GM21390 (cell line): ENCODE measurements around the gene C4orf51.
A peak's percentile ranks its signal among the peaks of the same experiment; 100 is the strongest.

Experiments used
- ATAC-seq: cut with Tn5 transposase; IDR thresholded peaks from one replicate; pipeline ENCODE4 v1.9.1; 2021; ENCODE audit not compliant: unreplicated experiment

The C4orf51 gene

DNA sequence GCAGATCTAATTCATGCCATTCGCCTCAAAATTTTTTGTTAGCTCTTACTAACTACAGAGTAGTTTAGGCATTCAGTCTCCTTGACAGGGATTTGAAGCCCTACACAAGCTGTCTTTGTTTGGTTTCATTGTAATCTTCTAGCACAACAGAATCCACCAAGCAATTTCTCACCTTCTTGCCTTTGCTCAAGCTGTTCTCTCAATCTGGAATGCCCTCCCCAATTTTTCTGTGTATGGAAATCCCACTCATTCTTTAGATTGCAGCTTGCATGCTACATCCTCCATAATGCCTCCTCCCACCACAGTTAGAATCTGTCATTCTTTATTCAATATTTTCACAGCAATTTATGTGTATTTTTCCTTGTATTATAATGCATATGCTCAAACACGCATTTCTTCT, 63.7 kb downstream of the C4orf51 start:
- ATAC-seq: no peak

DNA sequence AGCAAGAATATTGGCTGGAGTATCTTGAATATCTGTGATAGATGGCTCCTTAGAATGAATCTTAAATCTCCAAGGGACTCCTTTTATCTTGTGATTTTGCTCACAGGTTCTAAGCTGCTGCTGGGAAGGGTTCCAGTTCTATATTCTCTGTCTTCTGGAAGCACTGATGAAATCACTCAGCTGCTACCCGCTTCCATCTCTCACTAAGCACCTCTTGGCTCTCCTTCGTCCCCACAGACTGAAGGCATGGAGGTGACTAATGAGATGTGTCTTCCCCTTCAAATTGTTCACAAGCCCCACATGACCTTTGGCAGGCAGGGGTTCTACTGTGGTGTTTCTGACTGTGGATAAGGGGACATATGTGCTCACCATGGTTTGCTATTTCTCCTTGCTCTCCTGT, 75.9 kb downstream of the C4orf51 start:
- ATAC-seq: no peak

DNA sequence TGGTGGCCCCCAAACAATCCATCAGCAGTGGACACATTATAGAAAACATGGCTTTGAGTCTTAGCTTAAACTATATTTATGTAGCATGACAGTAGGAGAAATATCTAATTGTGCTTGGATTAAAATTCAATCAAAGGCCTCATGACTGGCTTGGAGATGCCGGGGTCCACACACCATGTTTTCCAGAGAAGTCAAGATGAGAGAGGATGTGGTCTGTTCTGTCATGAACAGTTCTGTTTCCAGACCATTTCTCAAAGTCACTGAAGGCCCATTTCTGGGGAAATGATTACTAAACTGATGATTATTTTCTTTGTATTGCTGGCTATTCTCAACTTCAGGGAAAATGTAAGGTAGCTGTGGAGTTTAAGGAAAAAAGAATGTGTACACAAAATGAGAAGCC, 76.3 kb downstream of the C4orf51 start:
- no peak for ATAC-seq

DNA sequence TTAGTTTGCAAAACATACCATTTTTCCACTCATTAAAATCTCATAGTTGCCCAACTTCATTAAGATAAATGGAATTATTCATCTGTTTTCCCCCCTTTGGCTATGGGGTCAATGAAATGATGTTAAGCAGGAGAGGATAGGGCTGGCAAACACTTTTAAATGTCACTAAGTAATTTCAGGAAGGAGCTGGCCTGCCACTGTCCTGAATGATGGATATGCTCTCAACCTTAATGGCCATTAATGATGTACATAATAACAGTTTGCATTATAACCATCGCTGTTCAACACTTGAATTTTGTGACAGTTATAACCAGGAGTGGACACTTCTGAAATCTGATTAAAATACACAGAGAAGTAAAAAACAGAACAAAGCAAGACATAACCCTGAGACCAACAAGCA, 77.2 kb downstream of the C4orf51 start:
- no peak for ATAC-seq

DNA sequence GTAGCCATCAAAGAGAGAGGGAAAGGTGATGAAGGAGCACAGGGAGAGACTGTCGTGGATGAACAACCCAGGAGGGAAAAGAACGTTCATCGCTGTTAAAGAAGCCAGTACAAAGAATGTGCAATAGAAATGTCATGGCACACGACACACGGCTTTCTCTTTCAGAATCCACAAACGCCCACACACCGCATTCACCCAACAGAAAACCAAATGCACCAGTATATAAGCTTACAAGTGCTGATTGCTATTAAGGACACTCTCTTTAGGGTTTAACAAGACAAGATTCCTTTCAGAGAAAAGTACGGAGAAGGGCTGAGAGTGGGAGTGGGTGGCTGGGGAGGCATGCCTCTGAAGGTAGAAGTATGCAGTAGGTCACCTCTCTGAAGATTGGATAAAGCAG, 80.2 kb downstream of the C4orf51 start:
- no peak for ATAC-seq

DNA sequence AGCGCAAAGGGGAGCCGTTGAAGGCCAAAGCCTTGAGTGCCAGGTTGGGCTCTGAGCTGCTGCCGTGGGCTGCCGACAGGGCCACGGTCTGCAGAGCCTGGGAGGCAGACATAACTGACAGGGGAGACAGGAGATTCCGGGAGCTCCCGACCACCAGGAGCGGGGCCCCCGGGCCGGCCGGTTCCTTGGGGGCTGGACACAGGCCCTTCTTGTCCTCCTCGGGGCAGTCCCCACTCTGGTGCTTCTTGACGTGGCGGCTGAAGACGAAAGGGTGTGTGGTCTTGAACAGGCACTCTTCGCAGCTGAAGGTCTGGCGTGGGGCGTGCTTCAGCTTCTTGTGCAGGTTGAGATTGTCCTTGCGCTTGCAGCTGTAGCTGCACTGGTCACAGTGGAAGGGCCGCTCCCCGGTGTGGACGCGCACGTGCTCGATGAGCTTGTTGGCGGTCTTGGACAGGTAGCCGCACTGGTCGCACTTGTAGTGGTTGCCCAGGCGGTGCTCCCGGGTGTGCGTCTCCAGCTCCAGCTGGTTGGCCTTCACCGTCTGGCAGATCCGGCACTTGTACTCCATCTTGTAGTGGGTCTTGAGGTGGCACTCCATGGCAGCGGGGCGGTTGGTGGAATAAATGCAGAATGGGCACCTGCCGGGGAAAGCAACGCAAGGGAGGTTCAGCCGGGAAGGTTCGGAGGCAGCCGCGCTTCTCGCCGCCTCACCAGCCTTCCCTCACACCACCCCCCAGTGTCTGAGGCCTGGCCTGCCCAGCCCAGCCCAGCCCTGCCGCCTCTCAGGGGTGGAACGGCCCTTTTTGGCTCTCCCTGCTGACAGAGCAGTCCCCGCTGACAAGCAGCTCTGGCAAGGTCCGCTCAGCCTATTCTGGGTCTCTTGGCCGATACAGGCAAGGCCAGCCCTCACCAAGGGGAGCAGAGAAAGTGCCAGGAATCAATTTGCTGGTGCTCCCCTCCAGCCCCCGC, 81.3 kb downstream of the C4orf51 start:
- no peak for ATAC-seq

DNA sequence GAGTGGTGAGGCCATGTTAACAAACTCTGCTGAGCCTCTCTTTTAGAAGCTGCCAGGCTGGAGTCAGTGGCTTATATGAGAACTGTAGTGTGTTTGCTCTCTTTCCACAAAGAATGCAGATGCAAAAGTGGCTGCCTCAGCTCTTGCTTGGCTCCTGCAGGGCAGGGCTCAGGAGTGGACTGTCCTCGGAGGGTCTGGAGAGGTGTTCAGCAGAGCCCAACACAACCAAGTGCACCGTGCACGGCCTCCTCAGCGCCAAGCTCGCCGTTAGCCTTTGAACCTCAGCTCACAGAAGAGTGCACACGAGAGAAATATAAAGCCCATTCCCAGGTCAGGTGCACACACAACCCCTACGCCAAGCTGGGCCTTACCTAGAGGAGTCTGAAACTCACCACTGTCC, 82.8 kb downstream of the C4orf51 start:
- no peak for ATAC-seq

DNA sequence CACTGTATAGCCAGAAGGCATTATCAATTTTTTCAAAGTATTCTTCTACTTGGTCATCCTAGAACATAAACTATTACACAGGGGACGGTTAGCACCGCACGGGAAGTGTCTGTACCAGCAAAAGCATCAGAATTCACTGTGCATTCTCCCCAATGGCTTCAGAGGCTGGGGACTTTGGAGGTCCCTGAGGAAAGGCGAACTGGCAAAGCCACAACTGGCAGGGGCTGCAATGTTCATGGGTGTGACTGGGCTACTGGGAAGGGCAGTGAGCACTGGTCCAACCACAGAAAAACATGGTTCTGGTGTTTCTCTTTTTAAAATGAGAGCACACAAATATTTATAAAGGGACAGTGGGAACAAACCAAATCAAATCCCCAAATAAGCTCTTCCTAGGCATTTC, 83.5 kb downstream of the C4orf51 start:
- no peak for ATAC-seq

DNA sequence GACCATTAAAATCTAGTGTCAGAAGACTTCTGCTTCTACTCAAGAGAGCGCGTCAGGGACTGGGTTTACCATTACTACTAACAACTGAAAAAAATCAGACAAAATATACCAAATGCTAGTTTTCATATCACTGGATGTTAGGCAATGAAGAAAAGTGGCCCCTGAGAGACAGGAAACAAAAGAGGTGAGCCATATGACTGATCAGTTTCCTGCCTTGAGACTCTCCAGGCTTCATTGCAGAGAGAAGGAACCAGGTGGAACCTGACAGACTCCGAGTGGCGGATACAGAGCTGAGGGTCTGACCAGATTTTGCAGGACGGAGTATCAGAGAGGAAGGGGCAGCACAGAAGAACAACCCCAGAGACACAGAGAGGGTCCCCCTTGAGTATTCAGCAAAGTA, 86.3 kb downstream of the C4orf51 start:
- ATAC-seq: no peak

DNA sequence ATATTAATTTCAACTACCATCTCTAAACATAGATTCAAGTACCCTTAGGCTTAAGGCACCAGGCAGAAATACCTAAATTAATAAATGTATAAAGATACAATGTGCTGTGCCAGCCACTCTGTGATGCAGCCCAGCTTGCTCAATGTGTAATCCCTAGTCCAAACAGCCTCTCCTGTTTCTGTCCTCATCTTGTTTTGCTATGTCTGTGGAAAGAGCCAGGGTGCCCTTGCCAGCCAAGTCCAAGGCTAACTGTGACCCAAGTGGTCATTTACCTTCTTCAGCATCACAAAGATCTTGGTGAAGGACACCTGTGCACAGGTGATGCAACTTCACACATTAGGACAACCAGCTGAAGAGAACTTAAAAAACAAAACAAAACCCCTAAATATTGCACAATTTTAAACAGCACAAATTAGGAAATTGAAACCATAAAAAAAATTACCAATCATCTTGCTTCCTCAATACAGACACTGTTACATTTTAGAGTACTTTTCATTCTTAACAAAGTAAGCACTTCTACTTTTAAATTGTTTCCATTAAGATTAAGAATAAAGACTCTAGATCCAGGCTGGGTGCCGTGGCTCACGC, 89.6 kb downstream of the C4orf51 start:
- ATAC-seq: no peak

DNA sequence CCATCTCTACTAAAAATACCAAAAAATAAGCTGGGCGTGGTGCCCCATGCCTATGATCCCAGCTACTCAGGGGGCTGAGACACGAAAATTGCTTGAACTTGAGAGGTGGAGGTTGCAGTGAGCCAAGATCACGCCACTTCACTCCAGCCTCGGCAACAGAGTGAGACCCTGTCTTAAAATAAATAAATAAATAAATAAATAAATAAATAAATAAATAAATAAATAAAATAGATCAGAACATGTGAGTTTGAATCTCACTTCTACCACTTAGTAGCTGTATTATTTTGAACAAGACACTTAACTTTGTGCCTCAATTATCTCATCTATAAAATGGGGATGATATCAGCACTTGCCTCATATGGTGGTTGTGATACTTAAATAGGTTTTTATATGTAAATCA, 90.2 kb downstream of the C4orf51 start:
- no peak for ATAC-seq

DNA sequence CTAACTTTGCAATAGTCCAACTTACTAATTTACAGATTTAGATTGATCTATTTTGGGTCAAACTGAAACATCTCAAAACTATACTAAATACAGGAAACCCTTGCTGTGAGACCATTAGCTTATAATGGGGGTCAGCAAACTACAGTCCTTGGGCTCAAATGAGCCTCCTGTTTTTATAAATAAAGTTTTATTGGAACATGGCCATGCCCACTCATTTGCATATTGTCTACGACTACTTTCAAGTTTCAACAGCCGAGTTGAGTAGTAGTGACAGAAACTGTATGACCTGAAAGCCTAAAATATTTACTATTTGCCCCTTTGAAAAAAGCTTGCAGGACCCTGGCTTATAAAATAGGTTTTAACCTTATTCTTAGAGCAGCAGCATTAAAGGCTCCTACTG, 92.4 kb downstream of the C4orf51 start:
- no peak for ATAC-seq

DNA sequence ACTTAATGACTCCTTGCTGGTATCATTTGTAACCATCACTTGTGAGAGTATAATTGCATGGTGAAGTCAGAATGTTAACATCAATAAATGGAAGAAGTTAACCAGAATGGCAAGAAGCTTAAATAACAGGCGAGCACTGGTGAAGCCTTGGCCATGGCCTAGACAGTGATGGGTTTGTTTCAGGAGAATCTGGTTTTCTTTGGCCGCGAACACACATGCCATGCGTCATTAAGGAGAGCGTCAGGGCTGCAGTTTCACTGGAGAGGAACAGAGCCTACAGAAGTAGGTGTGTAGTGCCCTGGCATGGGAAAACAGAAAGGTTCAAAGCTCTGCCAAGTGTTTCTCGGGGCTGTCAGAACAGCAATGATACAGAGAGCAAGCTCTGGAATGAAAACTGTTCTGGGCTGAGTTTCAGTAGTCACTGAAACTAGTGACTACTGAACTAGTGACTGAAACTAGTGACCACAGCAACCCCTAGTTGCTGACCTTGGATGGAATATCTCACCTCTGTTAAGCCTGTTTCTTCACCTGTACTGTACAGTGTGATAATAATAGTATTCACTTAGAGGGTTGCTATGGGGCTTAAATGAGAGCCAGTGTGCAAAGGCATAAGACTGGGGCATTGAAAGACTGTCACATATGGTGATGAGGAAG, 93.8 kb downstream of the C4orf51 start:
- ATAC-seq: peak; percentile 96

DNA sequence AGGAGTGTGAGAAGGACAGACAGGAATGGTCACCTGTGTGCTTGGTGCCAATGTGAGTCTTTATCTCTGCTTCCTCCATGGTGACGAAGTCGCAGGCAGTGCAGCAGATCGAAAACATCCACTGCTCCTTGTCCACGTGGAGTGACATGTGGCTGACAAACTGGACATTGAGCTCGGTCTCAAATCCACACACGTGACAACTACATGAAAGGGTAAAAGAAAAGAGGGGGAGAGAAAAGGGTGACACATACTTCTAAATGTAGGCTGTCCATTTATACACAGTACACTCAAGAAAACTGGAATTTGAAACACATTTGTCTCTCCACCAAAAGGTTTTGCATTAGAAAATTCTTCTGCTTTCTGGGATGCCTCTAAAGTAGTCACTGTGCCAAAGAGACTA, 94.5 kb downstream of the C4orf51 start:
- ATAC-seq: no peak

DNA sequence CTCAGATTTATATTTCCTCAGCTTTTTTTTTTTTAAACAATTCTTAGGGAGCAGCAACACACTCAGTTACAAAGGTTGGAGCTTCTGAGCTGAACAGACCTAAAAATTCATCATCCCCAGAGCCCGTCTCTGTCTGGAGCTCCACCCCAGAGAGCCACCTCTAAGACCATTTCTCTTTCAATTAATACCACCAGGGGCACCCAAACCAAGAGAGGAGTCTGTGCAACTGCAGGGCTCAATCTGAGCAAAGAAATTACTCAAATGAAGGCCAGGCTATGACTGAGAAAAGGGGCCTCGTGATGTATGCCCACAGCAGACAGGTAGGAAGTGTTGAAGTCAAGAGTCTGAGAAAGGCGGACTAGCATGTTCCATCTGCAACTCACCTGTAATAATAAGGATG, 95.5 kb downstream of the C4orf51 start:
- no peak for ATAC-seq

DNA sequence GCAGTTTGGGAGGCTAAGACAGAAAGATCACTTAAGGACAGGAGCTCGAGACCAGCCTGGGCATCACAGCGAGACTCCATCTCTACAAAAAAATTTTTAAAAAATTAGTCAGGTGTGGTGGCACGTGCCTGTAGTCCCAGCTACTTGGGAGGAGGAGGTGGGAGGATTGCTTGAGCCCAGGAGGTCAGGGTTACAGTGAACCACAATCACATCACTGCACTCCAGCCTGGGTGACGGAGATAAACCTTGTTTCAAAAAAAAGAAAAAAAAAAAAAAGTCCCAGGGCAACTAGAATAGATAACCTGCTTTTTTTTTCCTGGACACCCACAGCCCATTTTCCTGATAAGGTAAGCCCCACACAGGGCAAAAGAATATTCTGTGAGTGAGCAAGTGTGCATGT, 96.3 kb downstream of the C4orf51 start:
- no peak for ATAC-seq

DNA sequence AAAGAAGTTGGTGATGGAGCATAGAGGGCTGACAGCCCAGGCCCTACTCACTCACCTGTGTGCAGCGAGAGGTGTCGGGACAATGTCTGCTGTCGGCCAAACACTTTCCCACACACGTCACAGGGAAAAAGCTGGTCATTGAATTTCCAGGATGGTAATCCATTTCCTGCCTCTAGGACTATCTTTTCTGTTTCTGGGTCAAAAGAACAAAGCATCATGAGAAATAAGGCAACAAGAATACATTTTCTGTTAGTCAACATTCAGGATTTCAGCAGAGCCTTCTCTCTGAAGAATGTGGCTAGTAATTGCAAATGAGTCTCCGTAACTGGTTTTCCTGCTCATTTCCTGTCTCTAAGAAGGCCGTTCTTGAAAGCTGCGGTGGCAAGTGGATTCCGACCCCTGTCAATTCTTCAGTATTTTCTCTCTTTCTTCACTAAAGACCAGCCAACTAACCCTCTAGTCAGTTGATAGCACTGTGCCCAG, 99.4 kb downstream of the C4orf51 start:
- ATAC-seq: no peak

DNA sequence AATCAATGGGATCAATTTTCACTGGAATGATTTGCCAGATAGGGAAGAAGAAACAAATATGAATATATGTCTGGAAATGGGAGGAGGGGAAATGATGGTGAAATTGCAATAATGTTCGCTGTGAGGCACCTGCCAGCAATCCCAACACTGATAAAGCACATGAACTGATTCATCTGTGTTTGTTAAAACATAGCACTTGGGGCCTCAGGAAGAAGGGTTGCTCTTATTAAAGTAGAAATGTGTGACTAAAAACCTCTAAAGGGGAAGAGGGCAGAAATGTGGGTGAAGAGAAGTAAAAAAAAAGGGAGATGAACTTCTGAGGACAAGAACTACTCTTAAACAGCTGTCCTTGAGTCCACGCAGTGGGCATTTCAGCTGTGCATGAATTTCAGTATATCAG, 101.4 kb downstream of the C4orf51 start:
- no peak for ATAC-seq
